Head of caudate nucleus (tissue), 42 donors: ENCODE results near the gene THSD7A.

ENCODE experiments used
- DNase-seq, 42 donors: peaks; one replicate each; pipeline versions ENCODE4 v3.0.0 to v3.0.0-alpha.2; 2020 to 2021; ENCODE audit warnings: mixed read lengths in 7 of 42
- intact Hi-C: fragments of 100-400 bp; cut with DNase I; formaldehyde crosslinking; loops from one replicate; pipeline ENCODE4 v1.15.0; 2022

Gene THSD7A

DNA sequence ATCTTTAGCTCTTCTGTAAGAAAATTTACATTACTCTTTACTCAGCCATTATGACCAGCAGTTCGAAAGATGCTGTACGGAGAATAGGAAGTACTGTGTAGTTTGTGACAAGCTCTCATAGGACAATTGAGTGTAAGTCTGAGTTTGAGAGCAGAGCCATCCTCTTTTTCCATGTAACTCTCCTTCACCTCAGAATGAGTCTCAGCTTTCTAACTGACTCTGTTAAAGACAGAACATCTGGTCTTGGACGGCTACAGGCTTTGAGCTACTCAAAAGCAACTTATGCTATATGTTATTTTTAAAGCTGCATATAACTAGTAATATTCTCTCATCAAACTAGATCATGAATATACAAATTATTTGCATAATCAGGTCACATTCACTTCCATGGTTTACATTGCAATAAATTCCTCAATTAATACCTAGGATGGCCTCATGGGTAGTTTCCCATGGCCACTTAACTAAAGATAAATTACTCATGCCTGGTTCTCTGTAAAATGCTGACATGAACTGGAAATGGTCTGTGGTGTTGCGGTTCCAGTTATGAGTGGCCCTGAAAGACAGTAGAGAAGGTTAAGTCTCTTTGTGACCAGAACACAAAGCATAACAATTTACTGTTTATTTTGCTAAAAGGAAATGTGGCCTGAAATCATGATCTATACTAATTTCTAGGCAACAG is 499.7 kb downstream of the THSD7A start:
- DNase-seq, result no peak
- intact Hi-C loops, result no loop called here

DNA sequence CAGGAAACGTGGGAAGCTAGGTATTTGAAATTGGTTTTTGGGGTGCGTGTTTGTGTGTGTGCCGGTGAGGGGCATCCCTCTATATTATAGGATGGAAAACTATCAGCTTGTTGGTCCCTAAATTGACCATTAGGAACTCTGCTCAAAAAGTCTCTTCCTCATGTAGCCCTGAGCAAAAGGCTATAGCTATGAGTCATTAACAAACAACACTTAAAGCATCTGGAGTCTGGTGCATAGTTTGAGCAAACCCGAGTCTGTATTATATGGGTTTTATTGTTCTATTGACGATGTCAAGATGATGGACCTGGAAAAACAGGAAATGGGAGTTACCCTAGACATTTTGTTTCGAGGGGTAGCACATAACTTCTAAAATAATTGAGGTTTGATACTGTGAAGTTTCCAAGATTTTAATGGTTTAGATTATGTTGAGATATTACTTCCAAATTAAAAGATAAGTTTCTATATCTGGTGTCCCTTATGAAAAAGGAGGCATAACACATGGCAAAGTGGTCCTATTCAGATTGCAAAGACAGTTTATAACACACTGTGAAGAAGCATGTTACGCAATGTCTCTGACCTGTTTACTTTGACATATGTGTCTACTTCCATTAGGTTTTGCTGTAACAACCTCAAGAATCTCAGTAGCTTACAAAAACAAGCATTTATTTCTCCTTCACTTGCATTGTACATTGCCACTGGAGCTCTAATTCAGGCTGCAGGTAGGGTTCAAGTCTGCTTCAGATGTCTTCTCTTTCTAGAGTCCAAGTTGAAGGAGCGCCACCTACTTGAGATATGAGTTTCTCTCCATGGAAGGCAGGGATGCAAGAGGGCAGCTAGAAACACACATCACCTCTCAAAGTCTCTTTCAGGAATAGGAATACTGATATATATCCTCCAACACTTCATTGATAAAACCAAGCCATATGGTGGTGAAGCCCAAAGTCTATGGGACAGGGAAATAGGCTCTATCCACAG is 500.6 kb downstream of the THSD7A start:
- intact Hi-C loops, result no loop called here
- no peak for DNase-seq

DNA sequence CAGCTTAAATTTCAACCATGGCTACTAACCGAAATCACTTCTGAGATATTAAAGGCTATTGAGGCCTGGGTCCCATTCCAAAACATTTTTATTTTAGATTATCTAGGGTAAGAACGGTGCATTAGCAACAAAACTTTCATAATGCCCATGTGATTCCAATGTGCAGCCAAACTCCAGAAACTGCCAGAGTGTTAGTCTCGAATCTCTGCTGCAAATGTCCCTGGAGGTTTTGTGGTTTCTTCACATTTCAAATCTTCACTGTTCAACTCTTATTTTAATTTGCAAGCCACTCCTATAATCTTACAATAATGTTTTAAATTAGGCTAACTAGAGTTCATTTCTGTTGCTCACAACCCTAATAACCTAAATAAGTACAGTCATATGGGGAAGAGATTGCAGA is 501.3 kb downstream of the THSD7A start:
- DNase-seq, result no peak

DNA sequence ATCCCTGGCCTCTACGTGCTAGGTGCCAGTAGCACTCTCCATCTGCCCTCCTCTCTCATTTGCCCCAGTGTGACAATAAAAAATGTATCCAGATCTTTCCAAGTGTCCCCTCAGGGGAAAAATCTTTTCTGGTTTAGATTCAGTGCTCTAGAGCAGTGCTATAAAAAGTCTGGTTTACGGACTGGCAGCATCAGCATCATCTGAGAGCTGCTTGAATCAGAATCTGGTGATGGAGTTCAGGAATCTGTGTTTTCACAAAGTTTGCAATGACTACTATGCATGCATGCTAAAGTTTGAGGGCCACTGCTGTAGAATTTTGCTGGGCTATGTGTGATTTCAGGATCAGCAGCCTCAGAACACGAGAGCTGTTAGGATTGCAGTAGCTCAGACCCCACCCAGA is 501.8 kb downstream of the THSD7A start:
- intact Hi-C loops, result no loop called here
- no peak for DNase-seq

More for the DNA sequence above, 501.3 kb downstream of the THSD7A start:
- intact Hi-C loops, result no loop called here

DNA sequence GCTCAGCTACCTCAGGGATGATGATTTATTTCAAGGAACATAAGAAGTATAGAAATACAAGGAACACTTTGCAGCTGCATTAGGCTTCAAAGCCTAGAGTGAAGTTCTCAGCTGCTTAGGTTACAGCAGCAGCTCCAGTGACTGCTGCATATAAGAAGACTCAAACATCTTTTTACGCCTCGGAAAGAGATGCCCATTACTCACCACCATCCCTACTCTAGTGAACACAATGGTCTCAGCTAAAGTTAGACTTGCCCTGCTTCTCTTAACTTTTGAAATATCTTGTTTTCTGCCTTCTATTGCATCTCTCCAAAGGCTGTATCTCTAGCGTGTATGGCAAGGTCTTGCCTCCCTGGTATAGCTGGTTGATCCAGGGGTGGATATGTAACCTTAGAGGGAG is 502.4 kb downstream of the THSD7A start:
- intact Hi-C loops, result no loop called here
- DNase-seq, result no peak

DNA sequence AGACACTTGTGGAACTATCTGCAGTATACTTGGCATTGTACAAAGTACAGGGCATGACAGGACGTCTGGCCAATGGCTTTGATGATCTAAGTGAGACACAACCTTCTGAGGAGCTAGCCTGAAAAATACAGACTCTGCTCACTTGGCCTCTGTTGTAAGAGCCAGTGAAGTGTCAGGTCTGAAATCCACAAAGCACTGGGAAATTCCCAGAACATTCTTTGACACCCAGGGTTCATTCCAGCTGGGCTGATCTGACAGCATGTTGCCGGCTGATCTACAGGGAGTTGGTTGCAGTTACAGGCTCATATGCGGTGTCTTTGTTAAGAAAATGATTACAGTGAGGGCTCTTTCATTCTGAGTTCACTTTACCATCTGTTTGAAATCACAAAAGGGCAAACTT is 503.7 kb downstream of the THSD7A start:
- no peak for DNase-seq
- intact Hi-C loops, result no loop called here

DNA sequence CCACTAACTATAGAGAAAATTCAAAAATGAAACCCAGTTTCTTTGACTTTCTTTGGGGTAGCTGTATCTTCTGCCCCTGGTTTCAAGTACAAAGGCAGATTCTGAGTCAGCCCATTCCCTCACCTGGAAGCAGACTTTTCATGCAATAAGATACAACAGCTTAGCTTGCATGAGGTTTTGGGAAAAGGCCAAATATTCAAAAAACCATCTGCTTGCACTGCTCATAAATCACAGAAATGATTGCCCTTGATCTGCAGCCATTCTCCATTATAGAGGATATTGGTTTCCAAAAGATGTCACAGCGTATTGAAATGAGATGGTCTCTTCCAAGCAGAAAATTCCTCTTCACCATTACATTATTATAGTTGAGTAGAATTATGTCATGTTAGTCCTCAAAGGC is 504.4 kb downstream of the THSD7A start:
- intact Hi-C loops, result no loop called here
- DNase-seq, result no peak
